ENCODE results near the gene PRDX1.

Gene PRDX1

DNA sequence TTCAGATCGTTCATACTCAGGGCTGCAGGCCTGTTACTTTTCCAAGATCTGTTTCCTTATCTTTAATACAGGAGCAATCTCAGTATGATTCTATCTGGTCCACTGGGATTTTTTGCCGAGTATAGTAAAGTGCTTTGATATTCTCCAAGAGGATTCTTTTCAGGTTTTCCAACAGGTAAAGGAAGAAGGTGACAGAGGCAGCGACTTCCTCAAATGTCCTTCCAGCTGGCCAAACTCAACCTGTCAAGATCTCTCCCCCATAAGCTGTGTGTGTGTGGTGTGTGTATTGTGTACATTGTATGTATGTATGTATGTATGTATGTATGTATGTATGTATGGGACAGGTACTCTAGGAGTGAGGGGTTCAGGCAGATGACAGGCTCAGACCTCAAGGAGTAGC lies 30.0 kb upstream of the PRDX1 start:
- TF ChIP-seq, protein P1, sequence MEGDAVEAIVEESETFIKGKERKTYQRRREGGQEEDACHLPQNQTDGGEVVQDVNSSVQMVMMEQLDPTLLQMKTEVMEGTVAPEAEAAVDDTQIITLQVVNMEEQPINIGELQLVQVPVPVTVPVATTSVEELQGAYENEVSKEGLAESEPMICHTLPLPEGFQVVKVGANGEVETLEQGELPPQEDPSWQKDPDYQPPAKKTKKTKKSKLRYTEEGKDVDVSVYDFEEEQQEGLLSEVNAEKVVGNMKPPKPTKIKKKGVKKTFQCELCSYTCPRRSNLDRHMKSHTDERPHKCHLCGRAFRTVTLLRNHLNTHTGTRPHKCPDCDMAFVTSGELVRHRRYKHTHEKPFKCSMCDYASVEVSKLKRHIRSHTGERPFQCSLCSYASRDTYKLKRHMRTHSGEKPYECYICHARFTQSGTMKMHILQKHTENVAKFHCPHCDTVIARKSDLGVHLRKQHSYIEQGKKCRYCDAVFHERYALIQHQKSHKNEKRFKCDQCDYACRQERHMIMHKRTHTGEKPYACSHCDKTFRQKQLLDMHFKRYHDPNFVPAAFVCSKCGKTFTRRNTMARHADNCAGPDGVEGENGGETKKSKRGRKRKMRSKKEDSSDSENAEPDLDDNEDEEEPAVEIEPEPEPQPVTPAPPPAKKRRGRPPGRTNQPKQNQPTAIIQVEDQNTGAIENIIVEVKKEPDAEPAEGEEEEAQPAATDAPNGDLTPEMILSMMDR (IDR thresholded peaks at IDR 0.05; ENCODE audit: control extremely low read depth, extremely low read depth, low read depth, missing control alignments), result no peak
- no peak for DNase-seq (ENCODE audit: extremely low spot score)
- ChIA-PET CTCF (interaction anchor here (0.9 to 2.3 kb wide), 9 partner anchors 10 to 192 kb away, joined by 3 to 12 read pairs (median 5); partner anchors contain the start of genes CCDC163, MMACHC and NASP), POLR2A (interaction anchor here (1.0 to 4.8 kb wide), 5 partner anchors 30 to 35 kb away, joined by 3 to 47 read pairs (median 6); partner anchors contain the start of genes NASP and PRDX1)

DNA sequence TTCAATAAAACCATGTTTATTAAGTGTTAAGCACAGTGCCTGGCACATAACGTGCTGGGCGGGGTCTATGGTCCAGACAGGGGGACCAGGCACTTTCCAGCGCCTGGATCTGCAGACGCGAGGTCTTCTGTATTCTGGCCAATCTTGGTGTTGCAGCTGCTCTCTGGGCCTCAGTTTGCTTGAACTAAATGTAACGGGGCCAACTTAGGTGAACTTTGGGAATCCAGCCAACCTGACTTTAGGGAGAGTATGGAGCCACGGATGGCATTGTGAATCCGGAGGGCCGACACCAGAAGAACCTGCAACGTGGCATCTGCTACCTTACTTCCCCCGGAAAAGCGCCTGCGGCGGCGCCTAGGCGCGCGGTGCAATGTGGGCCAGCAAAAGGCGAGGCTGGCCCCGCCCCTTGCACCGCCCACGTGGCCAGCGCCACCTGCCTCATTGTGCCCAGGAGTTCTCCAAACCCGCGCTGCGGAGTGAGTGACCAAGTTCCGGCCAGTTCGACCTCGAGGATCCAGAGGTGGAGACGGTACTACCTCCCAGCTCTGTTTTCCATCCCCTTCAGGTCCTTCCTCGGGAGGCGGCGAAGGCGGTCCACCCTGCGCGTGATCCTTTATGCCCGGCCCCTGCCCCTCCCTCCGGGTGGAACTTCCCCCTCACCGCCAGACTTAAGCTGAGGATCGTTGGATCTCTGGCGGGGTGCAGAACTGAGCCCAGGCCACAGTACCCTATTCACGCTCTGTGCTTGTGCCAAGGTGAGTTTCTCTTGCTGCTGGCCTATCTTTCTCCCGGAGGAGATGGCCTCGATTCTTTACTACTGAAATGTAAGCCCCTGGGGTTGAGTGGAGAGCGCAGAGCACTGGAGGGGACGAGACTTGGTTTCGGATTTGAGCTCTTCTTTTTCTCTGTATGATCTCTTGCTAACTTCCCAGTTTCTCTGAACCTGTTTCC lies 29.0 kb upstream of the PRDX1 start, which contains the start of gene AKR1A1:
Gene AKR1A1 (plus strand): TSS at position 426 of the 951 bp plus-strand sequence. CDS start 10,969 bp downstream, outside the sequence.
- ChIA-PET POLR2A (interaction anchor here (0.6 to 4.8 kb wide), 12 partner anchors 9 to 751 kb away, joined by 3 to 47 read pairs (median 5); partner anchors contain the start of genes CCDC163, MMACHC, MUTYH and NASP), CTCF (interaction anchor here (0.9 to 2.3 kb wide), 11 partner anchors 9 to 191 kb away, joined by 3 to 12 read pairs (median 4); partner anchors contain the start of genes CCDC163, MMACHC and NASP)
- DNase-seq (ENCODE audit: extremely low spot score), result peak; percentile 91
- TF ChIP-seq, protein P1 (IDR thresholded peaks at IDR 0.05; ENCODE audit: control extremely low read depth, extremely low read depth, low read depth, missing control alignments), result no peak

DNA sequence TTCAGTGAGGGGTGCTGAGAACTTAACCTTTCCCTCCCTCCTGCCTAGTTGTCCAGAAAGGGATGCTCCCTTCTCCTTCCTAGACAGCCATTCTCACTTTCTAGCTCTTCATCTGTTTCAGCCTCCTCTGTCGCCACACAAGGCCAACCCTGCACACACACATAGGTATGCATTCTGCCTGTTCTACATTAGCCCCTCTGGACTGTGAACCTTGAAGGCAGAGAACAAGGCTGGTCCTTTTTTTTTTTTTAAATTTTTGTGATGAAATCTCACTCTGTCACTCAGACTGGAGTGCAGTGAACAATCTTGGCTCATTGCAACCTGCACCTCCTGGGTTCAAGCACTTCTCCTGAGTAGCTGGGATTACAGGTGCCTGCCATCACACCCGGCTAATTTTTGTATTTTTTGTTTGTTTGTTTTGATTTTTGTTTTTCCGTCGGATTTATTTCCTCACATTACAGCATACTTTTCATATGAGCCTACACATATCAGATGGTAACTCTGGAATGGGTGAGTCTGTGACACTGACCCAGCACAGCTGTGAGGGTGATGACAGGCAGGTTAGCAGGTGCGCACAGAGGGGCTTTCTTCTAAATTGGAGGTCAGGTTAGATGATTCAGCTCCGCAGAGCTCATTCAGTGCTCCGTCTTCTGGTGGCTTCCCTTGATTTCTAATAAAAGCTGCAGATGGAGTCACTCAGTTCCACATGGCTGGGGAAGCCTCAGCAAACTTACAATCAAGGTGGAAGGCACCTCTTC lies 24.0 kb upstream of the PRDX1 start:
- ChIA-PET POLR2A (interaction anchor here (0.6 to 6.1 kb wide), 5 partner anchors 18 to 39 kb away, joined by 3 to 87 read pairs (median 7); partner anchors contain the start of gene PRDX1), CTCF (interaction anchor here (1.1 to 6.5 kb wide), 13 partner anchors 8 to 53 kb away, joined by 3 to 43 read pairs (median 6); partner anchors contain the start of genes CCDC163, MMACHC and PRDX1)
- peak; percentile 7 for DNase-seq (ENCODE audit: extremely low spot score)
- TF ChIP-seq, protein P1 (IDR thresholded peaks at IDR 0.05; ENCODE audit: control extremely low read depth, extremely low read depth, low read depth, missing control alignments), result no peak

DNA sequence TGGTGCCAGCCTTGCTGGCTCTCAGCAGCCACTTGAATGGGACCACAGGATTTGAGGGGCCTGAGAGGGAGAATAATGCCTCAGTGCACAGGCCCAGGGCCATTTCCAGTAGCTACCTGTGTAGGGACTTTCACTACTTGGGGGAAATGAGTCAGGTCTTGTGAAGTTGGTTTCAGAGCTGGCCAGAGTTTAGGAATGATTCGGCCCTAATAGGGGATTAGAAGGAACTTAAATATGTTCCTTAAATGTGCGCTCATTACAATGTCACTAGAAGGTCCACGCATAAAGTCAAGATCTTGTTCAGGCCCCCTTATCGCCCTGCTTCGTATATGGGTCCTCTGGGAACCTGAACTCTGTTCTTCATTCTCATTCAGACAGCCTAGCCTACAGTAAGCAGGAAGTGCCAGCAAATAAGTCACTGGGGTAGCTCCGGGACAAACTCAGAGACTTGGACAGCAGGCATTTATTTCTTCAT lies 23.4 kb upstream of the PRDX1 start:
- CTCF ChIA-PET, result interaction anchor here (1.0 to 6.5 kb wide), 10 partner anchors 9 to 44 kb away, joined by 3 to 43 read pairs (median 6); partner anchors contain the start of genes CCDC163, MMACHC and PRDX1
- POLR2A ChIA-PET, result interaction anchor here (0.6 to 6.1 kb wide), 6 partner anchors 14 to 40 kb away, joined by 3 to 87 read pairs (median 6); partner anchors contain the start of gene PRDX1
- DNase-seq (ENCODE audit: extremely low spot score), result peak; percentile 50

DNA sequence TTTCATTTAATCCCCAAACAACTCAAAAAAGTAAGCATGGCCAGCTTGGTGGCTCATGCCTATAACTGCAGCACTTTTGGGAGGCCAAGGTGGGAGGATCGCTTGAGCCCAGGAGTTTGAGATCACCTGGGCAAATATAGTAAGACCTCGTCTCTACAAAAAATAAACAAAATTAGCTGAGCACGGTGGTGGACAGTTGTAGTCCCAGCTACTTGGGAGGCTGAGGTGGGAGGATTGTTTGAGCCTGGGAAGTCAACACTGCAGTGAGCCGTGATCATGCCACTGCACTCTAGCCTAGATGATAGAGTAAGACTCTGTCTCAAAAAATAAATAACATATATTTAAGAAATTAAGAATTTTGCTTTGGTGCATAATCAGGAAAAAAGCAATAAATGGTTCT lies 22.8 kb upstream of the PRDX1 start:
- ChIA-PET POLR2A (interaction anchor here (1.0 to 6.1 kb wide), 5 partner anchors 15 to 40 kb away, joined by 3 to 87 read pairs (median 7); partner anchors contain the start of gene PRDX1), CTCF (interaction anchor here (1.0 to 6.5 kb wide), 8 partner anchors 9 to 33 kb away, joined by 4 to 43 read pairs (median 6); partner anchors contain the start of gene PRDX1)
- TF ChIP-seq, protein P1 (IDR thresholded peaks at IDR 0.05; ENCODE audit: control extremely low read depth, extremely low read depth, low read depth, missing control alignments), result no peak
- DNase-seq (ENCODE audit: extremely low spot score), result no peak

More for the DNA sequence above, 23.4 kb upstream of the PRDX1 start:
- TF ChIP-seq, protein P1 (IDR thresholded peaks at IDR 0.05; ENCODE audit: control extremely low read depth, extremely low read depth, low read depth, missing control alignments), result no peak
